HEK293T (cell line): ENCODE data around the gene DBN1.

Experiments
- ARNT ChIP-seq: fragments of 450-650 bp; IDR thresholded peaks from 2 replicates; pipeline ENCODE4 v1.6.1; 2017; ENCODE audit warnings: mild to moderate bottlenecking
- BHLHE40 ChIP-seq: fragments of 450-650 bp; IDR thresholded peaks from 2 replicates; pipeline ENCODE4 v1.6.1; 2016; ENCODE audit warnings: mild to moderate bottlenecking, moderate library complexity, borderline replicate concordance
- ELF4 ChIP-seq: fragments of 450-650 bp; IDR thresholded peaks from 2 replicates; pipeline ENCODE4 v1.6.1; 2017; ENCODE audit warnings: antibody characterized with exemption
- FOXK2 ChIP-seq: fragments of 450-650 bp; IDR thresholded peaks from 2 replicates; pipeline ENCODE4 v1.6.1; 2016; ENCODE audit warnings: mild to moderate bottlenecking
- FOXM1 ChIP-seq: fragments of 450-650 bp; IDR thresholded peaks from 2 replicates; pipeline ENCODE4 v1.6.1; 2017; ENCODE audit warnings: mild to moderate bottlenecking, borderline replicate concordance
- HDGF ChIP-seq: fragments of 450-650 bp; IDR thresholded peaks from 2 replicates; pipeline ENCODE4 v1.6.1; 2017; ENCODE audit warnings: antibody characterized with exemption, borderline replicate concordance
- L3MBTL2 ChIP-seq: fragments of 450-650 bp; conservative IDR thresholded peaks from 2 replicates; pipeline ENCODE4 v1.6.1; 2016; ENCODE audit warnings: mild to moderate bottlenecking
- NFRKB ChIP-seq: fragments of 450-650 bp; IDR thresholded peaks from 2 replicates; pipeline ENCODE4 v1.6.1; 2016; ENCODE audit warnings: mild to moderate bottlenecking, moderate library complexity
- SP1 ChIP-seq: fragments of 450-650 bp; IDR thresholded peaks from 2 replicates; pipeline ENCODE4 v1.6.1; 2017
- SUZ12 ChIP-seq: fragments of 450-650 bp; IDR thresholded peaks from 2 replicates; pipeline ENCODE4 v1.6.1; 2016; ENCODE audit warnings: mild to moderate bottlenecking
- TARDBP ChIP-seq: fragments of 450-650 bp; IDR thresholded peaks from 2 replicates; pipeline ENCODE4 v1.6.1; 2016
- ZNF384 ChIP-seq: fragments of 450-650 bp; IDR thresholded peaks from 2 replicates; pipeline ENCODE4 v1.6.1; 2016

DNA sequence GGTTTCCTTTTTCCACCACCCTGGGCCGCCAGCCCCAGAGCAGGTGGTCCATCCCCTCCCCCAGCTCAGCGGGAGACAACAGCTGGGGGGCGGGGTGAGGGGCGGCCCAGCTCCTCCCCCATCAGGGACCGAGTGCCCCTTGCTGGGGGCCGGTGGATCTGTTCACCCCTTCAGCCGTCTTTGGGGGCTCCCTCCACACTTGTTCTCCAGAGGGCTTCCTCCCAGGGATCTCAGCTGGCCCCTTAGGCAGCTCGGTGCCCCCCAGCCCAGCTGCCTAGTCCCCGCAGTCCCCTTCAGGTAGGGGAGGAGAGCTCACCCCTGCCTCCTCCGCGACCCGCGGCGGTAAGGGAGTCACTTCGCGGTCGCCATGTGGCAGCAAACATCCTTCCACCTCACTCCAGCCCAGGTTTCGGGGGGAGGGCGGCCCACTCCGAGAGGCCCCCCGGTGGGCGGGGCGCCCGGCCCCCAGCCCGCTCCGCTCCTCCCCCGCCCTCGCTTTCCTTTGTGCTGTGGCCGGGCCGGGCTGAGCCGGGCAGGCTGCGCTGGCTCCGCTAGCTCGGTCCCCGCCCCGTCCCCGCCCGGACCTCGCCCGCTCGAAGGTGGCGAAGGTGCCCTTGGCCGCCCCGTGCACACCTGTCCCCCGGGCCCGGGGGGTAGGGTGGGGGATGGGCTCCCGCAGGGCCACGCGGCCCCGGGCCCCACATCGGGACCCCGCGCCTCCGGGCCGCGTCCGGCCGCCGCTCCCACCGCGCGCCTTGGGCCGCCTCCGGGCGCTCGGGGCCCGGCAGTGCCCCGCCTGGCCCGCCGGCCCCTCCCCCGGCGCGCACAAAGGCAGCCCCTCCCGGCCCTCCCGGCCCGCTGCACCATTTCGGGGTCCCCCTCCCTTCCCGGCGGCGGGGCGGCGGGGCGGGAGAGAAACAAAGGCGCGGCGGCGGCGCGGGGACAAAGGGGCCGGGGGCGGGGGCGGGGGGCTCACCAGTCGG lies 683 bp downstream of the DBN1 start:
- TF ChIP-seq ARNT (no peak), BHLHE40 (no peak), TARDBP (no peak), FOXK2 (no peak), SUZ12 (no peak), SP1 (no peak), ELF4 (no peak), FOXM1 (no peak; the same call in 1 of the 2 replicates), HDGF (no peak), NFRKB (no peak), L3MBTL2 (no peak), ZNF384 (no peak)
